GM10248 (cell line): ENCODE data around the gene TMEM18.

Experiments used
- CTCF ChIA-PET: fragments of 300-600 bp; sonication (Branson Sonifier 250); formaldehyde crosslinking; extraction: SDS; loops from one replicate; lab custom pipeline; 2021; ENCODE audit warnings: antibody characterized with exemption; lab: Yijun Ruan, JAX
- POLR2A ChIA-PET: fragments of 350-650 bp; sonication (Branson Sonifier 250); formaldehyde crosslinking; extraction: SDS; loops from one replicate; lab custom pipeline; 2020; ENCODE audit warnings: antibody characterized with exemption; lab: Yijun Ruan, JAX
- DNase-seq: peaks from one replicate; pipeline ENCODE4 v3.0.0; 2012; ENCODE audit errors: extremely low spot score
- TF ChIP-seq, protein P1 (sequence below): IDR thresholded peaks from 2 replicates; pipeline ENCODE4 v1.5.1; 2012; ENCODE audit warnings: mild to moderate bottlenecking, low read depth; ENCODE audit errors: extremely low read depth, missing control alignments, control extremely low read depth

The TMEM18 gene

DNA sequence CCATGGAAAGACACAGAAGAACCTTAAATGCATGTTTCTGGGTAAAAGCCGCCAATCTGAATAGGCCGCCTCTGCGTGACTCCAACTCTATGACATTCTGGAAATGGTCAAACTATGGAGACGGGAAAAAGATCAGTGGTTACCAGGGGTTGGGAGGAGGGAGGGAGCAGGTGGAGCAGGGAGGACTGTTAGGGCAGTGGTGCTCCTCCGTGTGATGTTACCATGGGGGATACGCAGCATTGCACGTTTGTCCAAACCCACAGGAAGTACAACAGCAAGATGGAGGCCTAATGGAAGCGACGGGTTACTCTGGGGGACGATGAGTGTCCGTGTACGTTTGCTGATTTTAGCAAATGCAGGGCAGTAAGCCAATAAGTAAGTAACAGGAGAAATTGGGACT, 17.2 kb downstream of the TMEM18 start:
- DNase-seq = no peak
- ChIA-PET POLR2A (no interaction called here), CTCF (no interaction called here)
- TF ChIP-seq, protein P1, sequence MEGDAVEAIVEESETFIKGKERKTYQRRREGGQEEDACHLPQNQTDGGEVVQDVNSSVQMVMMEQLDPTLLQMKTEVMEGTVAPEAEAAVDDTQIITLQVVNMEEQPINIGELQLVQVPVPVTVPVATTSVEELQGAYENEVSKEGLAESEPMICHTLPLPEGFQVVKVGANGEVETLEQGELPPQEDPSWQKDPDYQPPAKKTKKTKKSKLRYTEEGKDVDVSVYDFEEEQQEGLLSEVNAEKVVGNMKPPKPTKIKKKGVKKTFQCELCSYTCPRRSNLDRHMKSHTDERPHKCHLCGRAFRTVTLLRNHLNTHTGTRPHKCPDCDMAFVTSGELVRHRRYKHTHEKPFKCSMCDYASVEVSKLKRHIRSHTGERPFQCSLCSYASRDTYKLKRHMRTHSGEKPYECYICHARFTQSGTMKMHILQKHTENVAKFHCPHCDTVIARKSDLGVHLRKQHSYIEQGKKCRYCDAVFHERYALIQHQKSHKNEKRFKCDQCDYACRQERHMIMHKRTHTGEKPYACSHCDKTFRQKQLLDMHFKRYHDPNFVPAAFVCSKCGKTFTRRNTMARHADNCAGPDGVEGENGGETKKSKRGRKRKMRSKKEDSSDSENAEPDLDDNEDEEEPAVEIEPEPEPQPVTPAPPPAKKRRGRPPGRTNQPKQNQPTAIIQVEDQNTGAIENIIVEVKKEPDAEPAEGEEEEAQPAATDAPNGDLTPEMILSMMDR = no peak

DNA sequence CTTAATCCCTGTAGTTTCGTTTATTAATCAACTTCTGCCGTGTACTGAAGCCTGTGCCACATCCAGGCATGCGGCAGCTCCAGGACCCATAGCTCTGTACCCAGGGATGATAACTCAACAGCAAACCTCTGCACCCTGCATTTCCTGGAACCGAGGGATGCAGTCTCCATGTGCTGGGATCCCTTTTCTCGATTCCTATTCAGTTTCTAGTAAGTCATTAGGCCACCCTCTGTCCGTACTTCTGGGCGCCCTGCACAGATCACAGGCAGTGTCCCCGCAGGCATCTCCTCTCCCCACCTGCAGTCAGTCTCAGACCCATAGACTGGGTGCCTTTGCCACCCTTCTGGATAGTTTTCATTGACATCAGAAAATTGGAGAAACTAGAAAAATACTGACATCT, 18.8 kb downstream of the TMEM18 start:
- TF ChIP-seq, protein P1 = no peak
- CTCF ChIA-PET = interaction anchor here (1.6 kb wide), 1 partner anchor 20 kb away, joined by 4 read pairs; no protein-coding TSS in a partner anchor
- POLR2A ChIA-PET = no interaction called here
- no peak for DNase-seq

DNA sequence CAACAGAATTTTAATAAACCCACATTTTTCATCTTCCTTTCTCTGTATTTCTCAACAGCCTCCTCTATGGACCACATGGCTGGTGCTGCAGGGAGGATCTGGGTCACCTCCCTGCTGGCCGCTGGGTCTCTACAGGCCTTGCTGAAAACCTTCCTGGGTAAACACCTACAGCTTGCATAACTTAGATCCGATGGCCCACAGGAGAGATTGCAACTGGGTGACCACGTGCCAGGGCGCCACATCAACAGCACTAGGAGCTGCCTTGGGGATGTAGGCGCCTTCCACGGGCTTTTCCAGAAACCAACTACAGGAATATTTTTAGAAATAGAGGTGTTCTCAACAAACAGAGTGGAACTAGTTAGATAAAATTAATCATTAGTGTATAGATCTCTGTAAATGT, 19.4 kb downstream of the TMEM18 start:
- DNase-seq = no peak
- TF ChIP-seq, protein P1 = no peak
- CTCF ChIA-PET = interaction anchor here (1.6 kb wide), 1 partner anchor 20 kb away, joined by 4 read pairs; no protein-coding TSS in a partner anchor
- POLR2A ChIA-PET = no interaction called here

DNA sequence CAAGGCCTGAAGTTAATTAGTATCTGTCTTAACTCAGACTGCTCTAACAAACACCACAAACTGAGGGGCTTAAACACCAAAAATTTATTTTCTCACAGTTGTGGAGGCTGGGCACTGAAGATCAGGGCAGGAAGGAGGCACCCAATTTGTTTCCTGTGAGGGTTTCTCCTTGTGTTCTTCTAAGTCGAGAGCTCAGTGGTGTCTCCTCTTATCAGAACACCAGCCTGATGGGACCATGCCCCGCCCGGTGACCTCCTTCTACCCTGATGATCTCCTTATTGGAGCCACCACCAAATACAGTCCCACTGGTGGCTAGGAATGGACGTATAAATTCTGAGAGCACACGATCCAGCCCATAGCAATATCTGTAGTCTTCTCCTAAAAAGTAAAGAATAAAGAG, 20.5 kb downstream of the TMEM18 start:
- no peak for DNase-seq
- TF ChIP-seq, protein P1 = no peak
- ChIA-PET POLR2A (no interaction called here), CTCF (interaction anchor here (1.1 to 1.6 kb wide), 2 partner anchors 19 to 20 kb away, joined by 3 to 4 read pairs; no protein-coding TSS in a partner anchor)

DNA sequence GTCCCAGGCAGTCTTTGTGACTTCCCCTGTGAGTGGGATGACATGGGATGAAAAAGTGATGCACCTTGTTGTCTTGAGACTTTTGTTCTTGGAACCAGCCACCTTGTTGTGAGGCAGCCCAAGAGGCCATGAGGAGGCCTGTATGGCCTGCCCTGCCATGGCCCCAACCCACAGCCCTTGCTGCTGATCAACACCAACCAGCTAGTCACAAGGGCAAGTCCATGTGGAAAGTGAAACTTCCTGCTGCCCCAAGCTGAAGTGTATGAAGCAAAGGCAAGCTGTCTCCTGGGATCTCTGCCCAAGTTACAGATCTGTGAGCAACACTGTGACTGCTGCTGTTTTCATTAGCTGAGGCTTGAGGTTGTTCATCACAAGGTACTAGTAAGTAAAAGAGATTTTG, 21.6 kb downstream of the TMEM18 start:
- ChIA-PET POLR2A (no interaction called here), CTCF (interaction anchor here (1.1 kb wide), 1 partner anchor 21 kb away, joined by 3 read pairs; no protein-coding TSS in a partner anchor)
- TF ChIP-seq, protein P1 = no peak
- no peak for DNase-seq

DNA sequence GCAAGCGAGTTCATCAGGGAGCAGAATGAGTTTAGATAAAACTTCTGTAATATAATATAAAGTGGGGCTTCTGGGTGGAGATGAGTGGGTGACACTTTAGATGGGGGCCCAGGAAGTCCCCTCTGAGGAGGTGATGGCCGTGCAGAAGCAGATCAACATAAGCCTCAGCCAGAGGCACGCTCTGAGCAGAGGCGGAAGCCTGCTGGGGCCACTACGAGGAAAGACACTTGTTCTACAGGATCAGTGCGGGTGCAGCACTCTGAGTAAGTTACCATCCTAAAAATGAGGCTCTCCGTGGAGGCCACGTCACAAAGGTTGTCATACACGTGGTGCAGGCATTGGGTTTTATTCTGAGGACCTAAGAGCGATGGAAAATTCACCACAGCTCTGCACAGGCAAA, 22.3 kb downstream of the TMEM18 start:
- TF ChIP-seq, protein P1 = no peak
- CTCF ChIA-PET = no interaction called here
- POLR2A ChIA-PET = no interaction called here
- DNase-seq = no peak
